Hematopoietic multipotent progenitor cell treated with erythropoietin and hydrocortisone succinate and interleukin-3 and kit ligand, for 17 days (in vitro differentiated cells): ENCODE results near the gene PCGF3.

Experiments
- DNase-seq: peaks from one replicate; pipeline ENCODE4 v3.0.0-alpha.2; 2015; ENCODE audit warnings: low spot score

The PCGF3 gene

DNA sequence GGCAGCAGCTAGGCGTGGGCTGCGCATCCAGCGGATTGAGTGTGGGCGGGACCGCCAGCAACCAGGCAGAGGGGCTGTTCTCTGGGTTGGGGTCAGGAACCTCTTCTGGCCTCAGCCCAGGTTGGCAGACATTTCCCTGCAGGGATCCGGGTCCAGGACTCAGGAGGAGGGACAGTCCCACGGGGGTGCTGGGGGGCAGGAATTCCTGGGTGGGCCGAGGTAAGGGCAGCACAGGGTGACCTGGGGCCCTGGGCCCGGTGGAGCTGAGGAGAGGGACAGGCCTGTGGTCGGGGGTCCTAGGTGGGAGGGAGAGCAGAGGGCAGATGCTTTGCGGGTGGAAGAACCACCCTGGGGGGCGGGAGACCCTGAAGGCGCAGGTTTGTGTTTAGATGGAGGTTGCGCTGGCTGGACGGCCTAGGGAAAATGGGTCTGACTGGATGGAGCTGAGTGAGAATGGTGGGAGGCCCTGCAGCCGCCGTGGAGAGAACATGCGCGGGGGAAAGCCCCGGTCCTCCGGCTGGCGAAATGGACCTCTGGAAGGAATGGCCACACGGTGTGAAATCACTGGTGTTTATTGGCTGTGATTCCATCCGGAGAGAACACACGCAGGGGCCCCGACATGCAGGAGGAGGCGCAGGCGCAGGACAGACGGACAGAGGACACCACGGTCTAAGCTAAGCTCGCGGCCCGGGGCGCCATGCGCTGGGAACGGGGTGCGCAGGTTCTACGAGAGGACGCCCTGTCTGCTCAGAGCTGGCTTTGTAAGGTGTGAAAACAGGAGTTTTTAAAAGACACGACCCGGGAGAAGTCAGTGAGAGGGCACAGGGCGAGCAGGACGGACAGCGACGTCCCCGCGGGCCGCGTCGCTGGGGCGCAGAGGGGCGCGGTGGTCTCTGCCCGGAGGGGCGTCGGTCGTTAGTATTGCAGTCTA, 79.0 kb downstream of the PCGF3 start:
- no peak for DNase-seq

DNA sequence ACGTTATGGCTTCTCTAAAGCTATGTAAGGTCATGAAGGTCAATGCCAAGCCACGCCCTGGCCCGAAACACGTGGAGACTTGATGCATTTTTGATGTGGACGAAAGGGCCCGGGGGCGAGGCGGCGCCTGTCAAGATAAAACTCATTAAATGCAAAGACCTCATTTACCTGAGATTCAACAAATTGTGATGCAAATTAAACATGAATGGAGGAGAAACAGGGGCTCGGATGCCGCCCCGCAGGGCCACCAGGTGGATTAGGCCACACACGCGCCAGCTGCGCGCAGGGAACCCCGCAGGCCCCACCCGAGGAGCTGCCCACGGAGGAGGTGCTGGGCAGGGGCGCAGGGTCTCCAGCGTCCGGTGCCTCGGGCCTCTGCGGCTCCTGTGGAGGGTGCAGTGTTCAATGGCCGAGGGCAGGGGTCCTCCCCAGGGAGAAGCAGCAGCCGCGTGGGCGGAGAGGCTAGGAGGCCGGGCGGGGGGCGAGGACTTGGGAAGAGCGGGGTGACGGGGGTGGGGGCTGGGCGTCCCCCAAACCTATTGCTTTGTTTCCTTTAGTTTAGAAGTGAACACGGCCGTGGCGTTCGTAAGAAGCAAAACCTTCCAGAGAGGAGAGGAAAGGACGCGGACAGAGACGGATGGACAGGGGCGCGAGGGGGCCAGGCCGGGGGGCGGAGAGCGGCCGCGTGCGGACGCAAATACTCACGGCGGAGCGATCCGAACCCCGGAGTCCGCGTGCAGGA, 79.9 kb downstream of the PCGF3 start:
- DNase-seq, result no peak

DNA sequence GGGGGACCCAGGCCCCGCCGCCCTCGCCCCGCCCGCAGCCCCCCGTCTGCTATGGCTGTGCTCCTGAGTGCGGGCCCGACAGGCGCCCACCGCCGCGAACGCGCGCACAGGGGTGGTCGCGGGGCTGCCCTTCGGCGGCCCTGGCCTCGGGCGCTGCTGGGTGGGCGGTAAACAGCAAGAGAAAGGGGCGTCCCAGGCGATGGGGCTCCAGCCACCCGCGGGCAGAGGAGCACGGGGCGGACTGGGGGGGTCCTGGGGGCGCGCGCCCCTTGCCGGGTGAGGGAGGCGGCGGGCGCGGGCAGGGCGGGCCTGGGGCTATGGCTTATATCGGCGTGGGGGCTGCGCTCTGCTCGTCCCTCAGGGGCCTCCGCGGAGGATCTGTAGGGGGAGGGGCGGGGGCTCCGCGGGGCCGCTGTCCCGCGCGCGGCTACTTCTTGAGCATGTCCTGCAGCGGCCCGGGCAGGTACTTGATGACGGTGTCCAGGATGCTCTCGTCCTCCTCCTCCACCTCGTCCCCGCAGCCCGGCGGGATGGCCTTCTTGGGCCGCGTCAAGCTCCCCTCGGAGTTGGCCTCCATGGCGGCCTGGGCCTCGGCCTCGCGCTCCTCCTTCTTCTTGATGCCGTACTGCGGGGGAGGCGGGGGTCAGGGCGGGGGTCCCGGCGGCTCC, 80.6 kb downstream of the PCGF3 start:
- no peak for DNase-seq

DNA sequence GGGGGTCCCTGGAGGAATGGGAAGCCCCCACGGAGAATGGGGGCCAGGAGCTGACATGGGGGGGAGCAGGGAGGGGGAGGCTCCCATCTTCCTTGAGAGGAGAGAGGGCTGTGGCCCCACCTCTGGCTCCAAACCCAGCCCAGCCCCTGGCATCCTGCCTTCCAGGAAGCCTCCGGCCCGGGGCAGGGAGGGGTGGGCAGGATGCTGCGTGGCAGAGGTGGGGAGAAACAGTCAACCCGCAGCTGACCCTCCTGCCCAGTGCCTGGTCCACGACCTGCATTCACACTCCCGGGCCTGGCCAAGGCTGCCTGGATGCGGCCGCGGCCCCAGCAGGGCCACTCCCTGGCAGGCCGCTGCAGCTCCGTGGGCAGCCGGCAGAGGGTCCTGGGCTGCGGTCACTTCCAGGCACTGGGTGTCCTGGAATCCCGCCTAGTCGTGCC, 81.2 kb downstream of the PCGF3 start:
- DNase-seq, result no peak

DNA sequence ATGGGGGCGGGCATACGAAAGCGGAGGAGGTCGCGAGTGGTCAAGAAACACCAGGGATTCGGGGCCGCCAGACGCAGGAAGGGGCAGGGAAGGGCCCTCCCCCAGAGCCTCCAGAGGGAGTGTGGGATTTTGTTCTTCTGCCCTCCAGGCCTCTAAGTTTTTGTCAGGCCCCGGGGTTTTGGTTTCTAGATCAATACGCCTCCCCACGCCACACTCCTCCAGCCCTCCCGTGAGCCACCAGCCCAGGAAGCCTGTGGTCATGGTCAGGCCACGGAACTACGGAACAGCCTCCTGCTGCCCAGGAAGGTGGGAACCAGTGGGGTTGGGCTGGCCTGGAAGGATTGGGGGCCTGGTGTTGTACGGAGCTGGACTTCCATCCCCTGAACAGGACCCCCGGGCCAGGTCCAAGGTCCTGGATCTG, 81.9 kb downstream of the PCGF3 start:
- no peak for DNase-seq

DNA sequence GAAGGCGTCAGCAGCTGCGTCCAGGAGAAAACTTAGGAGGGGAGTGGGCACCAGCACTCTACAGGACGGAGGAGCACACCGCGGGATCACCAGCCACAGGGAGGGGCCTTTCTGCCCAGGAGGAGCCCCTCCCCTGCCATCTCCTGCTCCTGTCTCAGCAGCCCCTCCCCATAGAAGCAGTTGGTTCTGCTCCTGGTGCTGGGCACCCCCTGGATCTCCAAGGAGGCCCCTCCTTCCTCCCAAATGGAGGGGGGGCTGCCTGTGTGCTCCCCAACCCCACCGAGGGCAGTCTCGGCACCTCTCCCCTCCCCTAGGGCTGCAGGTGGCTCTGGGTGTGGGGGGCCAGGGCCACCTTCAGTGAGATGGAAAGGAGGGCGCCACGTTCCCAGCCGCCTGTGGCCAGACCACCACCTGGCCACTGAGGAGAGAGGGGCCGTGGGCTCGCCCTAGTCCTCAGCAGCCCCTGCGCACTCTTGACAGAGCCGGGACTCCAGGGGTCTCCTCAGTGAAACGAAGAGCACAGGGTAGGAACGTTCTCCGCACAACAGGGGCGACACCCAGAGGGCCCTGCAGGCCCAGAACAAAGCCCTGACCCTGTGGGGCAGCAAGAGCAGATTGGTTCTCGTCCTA, 82.5 kb downstream of the PCGF3 start:
- DNase-seq, result no peak

DNA sequence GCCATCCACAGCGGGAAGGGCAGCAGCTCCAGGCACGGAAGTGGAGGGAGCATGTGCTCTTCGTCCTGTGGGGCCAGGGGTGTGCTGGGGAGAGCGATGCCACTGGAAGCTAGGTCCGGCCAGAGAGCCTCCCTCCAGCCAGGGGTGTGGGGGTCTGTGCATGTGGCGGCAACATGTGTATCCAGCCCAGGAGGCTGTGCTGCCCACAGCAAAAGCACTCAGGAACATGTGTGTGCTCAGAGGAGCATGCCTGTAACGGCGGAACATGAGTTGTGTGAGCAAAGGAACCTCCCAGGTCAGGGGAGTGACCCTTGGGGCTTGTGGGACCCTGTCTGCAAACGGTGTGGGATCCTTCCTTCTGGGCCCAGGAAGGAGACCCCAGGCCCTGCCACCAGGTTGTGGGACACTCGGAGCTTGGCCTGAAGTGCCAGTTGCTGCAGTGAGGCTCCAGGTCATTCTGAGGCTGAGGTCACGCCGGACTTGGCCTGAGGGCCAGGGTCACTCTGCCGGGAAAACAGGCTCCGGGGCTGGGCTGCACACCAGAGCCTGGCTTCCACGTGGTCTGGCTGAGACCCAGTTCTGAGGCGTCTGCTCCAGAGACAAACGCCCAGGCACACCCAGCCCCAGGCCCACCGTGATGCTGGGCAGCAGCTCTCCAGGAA, 83.1 kb downstream of the PCGF3 start:
- no peak for DNase-seq

DNA sequence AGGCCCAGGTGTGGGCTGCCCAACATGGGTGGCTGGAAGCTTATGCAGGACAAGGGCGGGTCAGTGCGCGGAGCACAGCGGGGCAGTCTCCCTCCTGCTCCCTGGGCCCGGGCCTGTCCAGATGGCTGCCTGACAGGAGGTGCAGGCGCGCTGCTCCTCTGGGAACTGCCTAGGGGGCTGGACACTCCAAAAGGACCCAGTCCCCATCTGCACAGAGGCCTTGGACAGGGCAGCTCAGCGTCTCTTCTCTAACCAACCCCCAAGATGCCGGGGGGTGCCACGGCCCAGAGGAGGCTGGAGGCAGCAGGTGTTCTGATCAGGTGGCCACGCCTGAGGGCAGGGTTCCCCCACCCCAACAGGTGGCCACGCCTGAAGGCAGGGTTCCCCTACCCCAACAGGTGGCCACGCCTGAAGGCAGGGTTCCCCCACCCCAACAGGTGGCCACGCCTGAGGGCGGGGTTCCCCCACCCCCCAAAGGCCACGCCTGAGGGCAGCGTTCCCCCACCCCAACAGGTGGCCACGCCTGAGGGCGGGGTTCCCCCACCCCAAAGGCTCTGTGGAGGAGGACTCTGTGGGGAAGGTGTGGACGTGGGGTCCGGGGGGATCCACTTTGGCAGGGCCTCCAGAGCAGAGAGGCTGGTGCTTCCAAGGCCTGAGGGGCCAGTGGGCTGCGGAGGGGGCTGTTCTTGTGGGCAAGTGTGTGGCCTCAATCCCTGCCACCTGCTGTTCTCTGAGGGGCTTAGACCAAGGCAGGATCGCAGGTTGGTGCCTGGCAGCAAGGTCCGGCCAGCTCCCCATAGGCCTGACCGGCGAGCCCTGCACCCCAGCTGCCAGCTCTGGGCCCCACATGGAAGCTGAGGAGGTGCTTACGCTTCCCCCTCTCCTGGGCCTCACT, 84.2 kb downstream of the PCGF3 start:
- no peak for DNase-seq

DNA sequence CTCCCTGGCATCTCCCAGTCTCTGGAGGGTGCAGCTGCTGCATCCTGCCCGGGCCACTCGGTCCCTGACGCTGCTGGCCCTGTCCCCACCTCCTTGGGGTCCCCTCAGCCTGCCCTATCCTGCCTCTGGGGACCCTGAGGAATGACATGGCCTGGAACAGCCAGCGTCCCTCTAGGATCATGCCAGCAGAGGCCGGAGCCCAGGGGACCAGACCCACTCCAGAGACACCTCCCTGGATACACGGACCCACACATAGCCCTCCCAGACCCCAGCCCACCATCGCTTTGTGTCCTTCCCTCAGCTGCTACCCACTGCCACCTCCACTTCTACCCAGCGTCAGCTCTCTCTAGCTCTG, 84.8 kb downstream of the PCGF3 start:
- no peak for DNase-seq

DNA sequence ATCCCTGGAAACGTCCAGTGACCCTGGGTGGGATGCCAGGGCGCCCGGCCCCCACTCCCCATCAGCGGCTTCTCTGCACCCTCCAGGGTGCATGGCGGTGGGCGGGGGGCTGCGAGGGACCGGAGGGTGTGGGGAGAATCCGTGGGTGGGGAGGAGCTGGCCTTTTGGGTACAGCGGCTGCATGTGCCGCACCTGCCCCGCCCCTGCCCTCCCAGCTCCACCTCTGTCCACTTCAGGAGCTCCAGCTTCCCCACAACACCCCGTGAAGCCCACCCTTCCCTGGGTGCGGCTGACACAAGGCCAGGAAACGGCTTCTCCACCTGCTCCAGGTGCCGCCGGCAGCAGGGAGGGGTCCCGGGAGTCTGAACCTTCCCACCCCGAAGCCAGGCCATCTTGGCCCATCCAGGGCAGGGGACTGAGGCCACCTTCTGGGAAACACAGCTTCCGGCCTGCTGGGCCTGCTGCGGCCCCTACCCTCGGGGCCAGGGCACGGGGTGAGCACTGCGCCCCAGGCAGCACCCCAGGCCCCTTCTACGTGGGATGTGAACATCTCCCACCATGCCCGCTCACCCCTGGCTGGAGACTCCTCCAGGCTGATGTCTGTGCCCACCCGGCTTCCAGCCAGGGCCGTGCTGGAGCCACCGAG, 85.7 kb downstream of the PCGF3 start:
- DNase-seq, result no peak

DNA sequence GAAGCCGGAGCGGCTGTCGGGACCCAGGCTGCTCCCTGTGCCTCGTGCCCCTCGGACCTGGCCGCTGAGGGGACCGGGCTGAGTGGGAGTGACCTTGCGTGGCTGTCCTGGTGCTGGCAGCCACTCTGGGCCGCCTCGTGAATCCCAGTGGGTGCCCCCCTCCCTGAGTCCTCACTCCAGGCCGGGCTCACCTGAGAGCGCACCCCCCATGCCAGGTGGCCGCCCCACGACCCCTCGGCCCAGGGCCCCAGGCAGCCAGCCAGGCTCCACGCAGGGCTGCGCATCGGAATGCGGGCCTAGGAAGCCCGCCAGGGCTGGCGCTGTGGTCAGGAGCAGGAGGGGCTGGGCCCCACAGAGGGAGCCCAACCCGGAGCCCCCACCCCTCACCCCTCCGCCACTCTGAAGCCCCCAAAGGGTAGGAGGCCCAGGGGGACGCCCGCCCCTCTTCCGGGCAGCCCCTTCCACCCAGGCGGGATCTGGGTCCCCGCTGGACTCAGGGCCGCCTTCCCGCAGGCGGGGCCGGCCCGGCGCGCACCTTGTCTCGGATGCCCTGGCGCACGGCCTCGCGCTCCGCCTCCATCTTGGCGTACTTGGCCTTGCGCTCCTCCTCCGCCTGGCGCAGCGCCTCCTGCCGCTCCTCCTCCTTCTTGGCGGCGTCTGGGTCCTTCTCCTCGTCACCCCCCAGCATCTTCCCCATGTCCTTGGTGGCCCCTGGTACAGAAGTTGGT, 86.4 kb downstream of the PCGF3 start:
- DNase-seq, result no peak

DNA sequence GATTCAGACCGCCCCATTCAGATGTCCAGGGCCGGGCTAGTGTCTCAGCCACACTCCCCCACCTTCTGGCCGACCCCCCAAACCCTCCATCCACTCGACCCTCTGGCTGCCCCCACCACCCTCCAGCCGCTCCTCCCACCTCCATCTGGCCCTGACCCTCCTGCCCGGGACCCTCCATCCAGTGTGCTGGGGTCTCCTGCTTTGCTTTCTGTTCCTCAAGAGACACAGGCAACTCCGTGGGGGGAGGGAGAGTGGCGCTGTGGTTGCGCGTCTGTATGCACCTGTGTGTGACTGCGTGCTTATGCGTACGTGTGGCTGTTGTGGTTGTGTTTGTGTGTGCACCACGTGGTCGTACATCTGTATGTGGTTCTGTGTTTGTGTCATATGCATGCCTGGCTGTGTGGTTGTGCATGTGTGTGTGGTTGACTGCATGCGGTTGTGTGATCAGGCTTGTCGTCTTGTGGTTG, 87.0 kb downstream of the PCGF3 start:
- DNase-seq, result no peak

DNA sequence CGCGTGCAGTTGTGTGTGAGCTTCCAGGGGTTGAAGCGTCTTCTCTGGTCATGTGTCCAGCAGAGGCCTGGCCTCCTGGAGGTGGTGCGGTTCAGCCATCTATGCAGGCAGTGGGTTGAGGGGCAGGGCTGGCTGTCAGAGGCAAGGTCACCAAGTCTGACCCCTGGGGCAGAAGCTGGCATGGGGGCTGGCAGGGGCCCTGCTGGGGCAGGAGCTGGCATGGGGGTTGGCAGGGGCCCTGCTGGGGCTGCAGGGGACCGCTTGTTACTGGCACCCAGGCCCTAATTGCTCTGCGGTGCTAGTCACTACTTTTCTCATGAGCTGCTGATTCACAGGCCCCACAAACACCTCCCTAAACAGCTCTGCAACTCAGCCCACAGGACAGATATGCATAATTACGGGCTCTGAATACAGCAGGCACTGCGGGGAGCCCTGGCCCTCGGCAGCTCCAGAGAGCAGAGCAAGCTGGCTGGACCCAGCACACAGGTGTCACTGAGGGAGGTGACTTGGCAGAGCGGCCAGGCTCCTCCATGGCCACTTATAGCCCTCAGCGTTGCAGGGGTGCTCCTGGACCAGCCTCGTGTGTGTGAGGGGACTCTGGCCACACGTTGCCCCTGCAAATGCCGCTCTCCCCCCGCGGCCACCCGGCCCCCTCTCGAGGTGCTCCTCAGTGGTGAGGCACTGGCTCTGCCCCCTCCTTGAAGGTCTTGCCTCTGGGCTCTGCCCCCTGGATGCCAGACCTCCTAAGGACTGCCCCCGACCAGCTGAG, 87.6 kb downstream of the PCGF3 start:
- DNase-seq, result no peak

DNA sequence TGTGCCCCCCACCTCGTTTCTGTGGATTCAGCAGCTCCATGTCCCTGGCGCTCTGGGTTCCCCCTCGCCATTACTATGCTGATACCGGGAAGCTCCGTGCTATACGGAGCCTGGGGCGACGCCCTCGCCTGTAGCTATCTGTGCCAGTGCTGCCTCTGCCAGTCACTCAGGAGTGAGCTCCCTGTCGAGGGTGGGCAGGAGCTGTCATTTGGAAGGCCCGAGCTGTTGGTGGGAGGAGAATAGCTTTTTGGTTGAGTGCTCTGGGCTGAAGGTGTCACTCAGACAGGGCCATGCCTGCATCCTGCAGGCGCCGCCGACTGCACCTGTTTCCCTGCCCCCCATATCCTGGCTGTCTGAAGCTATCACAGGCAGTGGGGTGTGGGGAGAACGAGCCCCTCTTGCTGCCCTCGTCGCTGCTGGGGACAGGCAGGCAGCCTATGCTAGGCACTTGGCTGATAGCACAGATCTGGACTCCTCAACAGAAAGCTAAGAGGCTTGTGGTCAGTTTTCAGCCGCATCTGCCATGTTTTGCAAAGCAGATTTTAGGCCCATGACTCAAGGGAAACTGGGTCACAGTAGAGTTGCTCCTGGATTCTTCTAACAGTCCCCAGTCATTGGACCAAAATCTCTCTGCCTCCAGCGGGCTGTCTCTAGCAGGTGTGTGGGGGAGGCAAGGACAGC, 88.4 kb downstream of the PCGF3 start:
- DNase-seq, result no peak

DNA sequence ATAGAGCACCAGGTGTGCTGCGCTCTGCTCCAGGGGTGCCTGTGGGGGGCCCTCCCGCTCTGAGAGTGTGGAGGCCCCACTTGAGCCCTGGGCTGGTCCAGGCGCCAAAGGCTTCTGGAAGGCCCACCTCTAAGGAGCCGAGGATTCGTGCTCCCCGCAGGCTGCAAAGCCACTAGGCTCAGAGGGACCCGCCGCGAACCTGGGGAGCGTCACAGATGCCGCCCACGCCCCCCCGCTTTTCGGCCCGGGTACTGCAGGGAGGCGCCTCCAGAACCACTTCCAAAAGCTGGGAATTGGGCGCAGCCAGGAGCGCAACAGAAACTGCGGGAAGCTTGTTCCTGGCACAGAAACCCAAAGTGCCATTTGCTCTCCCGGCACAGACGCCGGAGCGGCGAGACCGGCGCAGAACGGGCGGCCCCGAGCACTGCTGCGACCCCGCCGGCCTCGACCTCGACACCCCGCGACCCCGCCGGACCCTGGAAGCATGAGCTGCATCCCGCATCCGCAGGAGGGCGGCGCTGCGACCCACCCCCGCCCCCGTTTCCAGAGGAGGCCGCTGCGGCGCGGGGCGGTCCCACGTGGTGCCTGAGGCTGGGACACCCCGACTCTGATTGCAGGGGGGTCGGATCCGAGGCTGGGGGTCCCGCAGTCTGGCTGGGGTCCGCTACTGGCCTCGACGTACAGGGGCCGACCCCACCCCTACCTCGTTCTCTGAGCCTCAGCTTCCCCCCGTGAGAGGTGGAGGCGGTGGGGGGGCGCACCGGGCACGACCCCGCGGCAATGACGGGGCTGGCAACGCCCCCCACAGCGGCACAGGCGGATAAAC, 89.5 kb downstream of the PCGF3 start:
- DNase-seq, result no peak

DNA sequence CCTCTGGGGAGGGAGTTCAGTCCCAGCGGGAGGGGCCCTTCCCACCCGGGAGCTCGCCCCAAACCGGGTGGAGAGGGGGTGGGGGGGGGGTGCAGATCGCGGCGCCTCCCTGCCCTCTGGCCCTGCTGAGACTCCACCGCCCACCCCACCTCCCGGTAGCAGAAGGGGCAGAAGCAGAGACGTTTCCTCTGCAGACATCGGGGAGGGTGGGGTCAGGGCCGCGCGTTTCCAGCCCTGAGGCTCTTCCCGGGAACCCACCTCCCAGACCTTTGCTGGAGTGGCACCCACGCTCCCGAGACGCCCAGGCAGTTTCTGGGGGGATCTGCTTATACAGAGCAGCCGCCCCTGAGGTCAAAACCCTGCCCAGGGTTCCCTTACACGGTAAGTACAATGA, 90.1 kb downstream of the PCGF3 start:
- no peak for DNase-seq

DNA sequence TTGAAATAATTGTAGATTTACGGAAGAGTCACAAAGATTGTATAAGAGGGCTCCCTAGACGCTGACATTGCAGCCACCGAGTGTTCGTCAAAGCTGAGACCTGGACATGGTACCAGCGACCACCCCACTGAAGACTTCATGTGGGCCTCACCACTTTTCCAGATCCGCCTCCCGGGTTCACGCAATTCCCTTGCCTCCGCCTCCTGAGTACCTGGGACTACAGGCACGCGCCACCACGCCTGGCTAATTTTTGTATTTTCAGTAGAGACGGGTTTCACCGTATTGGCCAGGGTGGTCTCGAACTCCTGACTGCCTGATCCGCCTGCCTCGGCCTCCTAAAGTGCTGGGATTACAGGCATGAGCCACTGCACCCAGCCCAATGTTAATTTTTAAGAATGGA, 90.6 kb downstream of the PCGF3 start:
- DNase-seq, result no peak
